CD8-positive, alpha-beta memory T cell (primary cell): Measurements from ENCODE around the gene CD300LB. TPM values are rescaled to one million over a fixed set of nuclear protein-coding genes. Genes with fewer than 3 reads are reported as not detected.

Experiments
- CTCF ChIA-PET: fragments of 350-600 bp; sonication (Branson Sonifier 250); formaldehyde crosslinking; loops from one replicate; lab custom pipeline; 2021; ENCODE audit warnings: antibody characterized with exemption; lab: Charles Lee
- POLR2A ChIA-PET: fragments of 350-600 bp; sonication (Branson Sonifier 250); formaldehyde crosslinking; loops from one replicate; lab custom pipeline; 2021; ENCODE audit warnings: antibody characterized with exemption; lab: Charles Lee
- DNase-seq, 5 donors: peaks; one replicate each; pipeline versions ENCODE4 v3.0.0 to v3.0.0-alpha.2; 2020 to 2022; ENCODE audit warnings: mixed read lengths in 1 of 5
- H3K27ac ChIP-seq: one replicate; pipeline ENCODE4 v1.7.0; 2013; ENCODE audit warnings: low read depth, mild to moderate bottlenecking, low read length, moderate library complexity
- H3K27me3 ChIP-seq: 2 replicates; pipeline ENCODE4 v1.7.0; 2013; ENCODE audit warnings: low read length, mild to moderate bottlenecking; ENCODE audit not compliant: insufficient read depth, poor library complexity, severe bottlenecking
- H3K36me3 ChIP-seq: 2 replicates; pipeline ENCODE4 v1.7.0; 2013; ENCODE audit warnings: mild to moderate bottlenecking, low read length, moderate library complexity; ENCODE audit not compliant: insufficient read depth
- H3K4me1 ChIP-seq: 2 replicates; pipeline ENCODE4 v1.7.0; 2013; ENCODE audit warnings: mild to moderate bottlenecking, low read length, moderate library complexity; ENCODE audit not compliant: insufficient read depth
- H3K4me3 ChIP-seq: 2 replicates; pipeline ENCODE4 v1.7.0; 2013; ENCODE audit warnings: mild to moderate bottlenecking, low read length
- H3K9me3 ChIP-seq: 2 replicates; pipeline ENCODE4 v1.7.0; 2013; ENCODE audit warnings: mild to moderate bottlenecking, low read length
- H3K27ac Mint-ChIP-seq, 8 donors: one replicate each; pipeline ENCODE4 v1.8.0; 2020 to 2021; ENCODE audit warnings: mixed read lengths in 8 of 8, mild to moderate bottlenecking in 6 of 8, inconsistent platforms in 3 of 8, moderate library complexity in 3 of 8
- H3K27me3 Mint-ChIP-seq, 2 donors: one replicate each; pipeline ENCODE4 v1.8.0; 2020 to 2021; ENCODE audit warnings: mixed read lengths in 2 of 2, mild to moderate bottlenecking in 1 of 2, moderate library complexity in 1 of 2
- H3K36me3 Mint-ChIP-seq, 3 donors: one replicate each; pipeline ENCODE4 v1.8.0; 2020 to 2021; ENCODE audit warnings: mixed read lengths in 3 of 3, inconsistent platforms in 1 of 3, mild to moderate bottlenecking in 1 of 3
- H3K4me1 Mint-ChIP-seq, 3 donors: one replicate each; pipeline ENCODE4 v1.8.0; 2020 to 2021; ENCODE audit warnings: mixed read lengths in 3 of 3, inconsistent platforms in 1 of 3, mild to moderate bottlenecking in 1 of 3
- H3K4me3 Mint-ChIP-seq, 7 donors: one replicate each; pipeline ENCODE4 v1.8.0; 2020 to 2021; ENCODE audit warnings: mixed read lengths in 7 of 7, mild to moderate bottlenecking in 6 of 7, moderate library complexity in 4 of 7, inconsistent platforms in 2 of 7
- H3K9me3 Mint-ChIP-seq, 5 donors: one replicate each; pipeline ENCODE4 v1.8.0; 2020 to 2022; ENCODE audit warnings: mixed read lengths in 5 of 5, mild to moderate bottlenecking in 3 of 5, moderate library complexity in 2 of 5, inconsistent platforms in 1 of 5
- polyA plus RNA-seq: library from polyadenylated mRNA; unstranded; fragments of 300-500 nt; fragmentation: Illumina TruSeq; gene quantifications from one replicate; pipeline ENCODE4 v1.2.3, GENCODE V29; 2021
- total RNA-seq, 2 experiments: library from RNA; stranded (reverse); gene quantifications; one replicate each; pipeline ENCODE4 v1.2.3, GENCODE V29; 2021

CD300LB gene
- total and polyA plus RNA-seq, 3 experiments from 2014 or later = 0.11 TPM; not detected in 2

- H3K36me3 ChIP-seq = peaks cover 13% of the 10 kb centered on the region
- peak overlapping the region; percentile 49 to 94 (median 73) for H3K4me3 Mint-ChIP-seq
- H3K9me3 Mint-ChIP-seq = peaks cover 0 to 12% (median 5%) of the 10 kb centered on the region in 5 donors
- ChIA-PET CTCF (interaction anchor here (4.1 kb wide), 1 partner anchor 16 kb away, joined by 28 read pairs; no protein-coding TSS in a partner anchor), POLR2A (no interaction called here)
- no peak for DNase-seq
- H3K9me3 ChIP-seq = peaks cover 8% of the 10 kb centered on the region
- H3K4me1 ChIP-seq = peaks cover 54% of the 10 kb centered on the region
- peak overlapping the region; percentile 72 to 99 (median 92) for H3K27ac Mint-ChIP-seq
- peaks cover 80 to 88% (median 85%) of the 10 kb centered on the region in 3 donors for H3K4me1 Mint-ChIP-seq
- H3K27ac ChIP-seq = no peak overlapping the region
- peaks cover 10 to 52% (median 18%) of the 10 kb centered on the region in 3 donors for H3K36me3 Mint-ChIP-seq
- no peak overlapping the region for H3K4me3 ChIP-seq
- H3K27me3 ChIP-seq = no peaks in the 10 kb centered on the region
- no peaks in the 10 kb centered on the region for H3K27me3 Mint-ChIP-seq
These were observed 58.0 kb downstream of the CD300LB start for GRCh38 chr17:74473294-74473693.

DNA sequence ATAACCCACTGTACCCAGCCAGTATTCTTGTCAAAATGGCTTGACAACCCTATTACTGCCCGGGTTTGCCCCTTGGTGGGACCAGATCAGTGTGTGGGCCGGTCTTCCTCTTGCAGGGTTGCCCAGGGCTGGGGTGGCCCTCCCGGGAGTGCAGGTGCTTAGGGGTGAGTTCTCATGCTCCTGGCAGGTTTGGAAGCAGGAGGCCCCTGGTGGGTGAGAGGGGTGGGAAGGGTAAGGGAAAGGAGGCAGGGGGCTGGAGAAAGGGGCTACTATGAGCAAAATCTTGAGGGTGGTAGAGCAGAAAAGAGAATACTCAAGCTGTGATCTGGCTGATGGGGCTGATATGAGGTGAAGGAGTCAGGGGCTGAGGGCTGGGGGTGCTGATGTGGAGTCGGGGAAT is 58.4 kb downstream of the CD300LB start:
- Mint-ChIP-seq H3K27ac (peak overlapping the region; percentile 23 to 96 (median 72)), H3K4me1 (peaks cover 76 to 84% (median 81%) of the 10 kb centered on the region in 3 donors), H3K36me3 (peaks cover 10 to 50% (median 18%) of the 10 kb centered on the region in 3 donors), H3K9me3 (peaks cover 0 to 12% (median 5%) of the 10 kb centered on the region in 5 donors), H3K4me3 (peak overlapping the region in 5 of 7 donors; percentile 30 to 79 (median 73)), H3K27me3 (no peaks in the 10 kb centered on the region)
- Histone ChIP-seq H3K4me3 (no peak overlapping the region), H3K9me3 (peaks cover 8% of the 10 kb centered on the region), H3K36me3 (peaks cover 13% of the 10 kb centered on the region), H3K27ac (no peak overlapping the region), H3K27me3 (no peaks in the 10 kb centered on the region), H3K4me1 (peaks cover 50% of the 10 kb centered on the region)
- ChIA-PET POLR2A (no interaction called here), CTCF (interaction anchor here (1.5 to 4.1 kb wide), 2 partner anchors 12 to 16 kb away, joined by 3 to 28 read pairs; no protein-coding TSS in a partner anchor)
- DNase-seq = no peak

DNA sequence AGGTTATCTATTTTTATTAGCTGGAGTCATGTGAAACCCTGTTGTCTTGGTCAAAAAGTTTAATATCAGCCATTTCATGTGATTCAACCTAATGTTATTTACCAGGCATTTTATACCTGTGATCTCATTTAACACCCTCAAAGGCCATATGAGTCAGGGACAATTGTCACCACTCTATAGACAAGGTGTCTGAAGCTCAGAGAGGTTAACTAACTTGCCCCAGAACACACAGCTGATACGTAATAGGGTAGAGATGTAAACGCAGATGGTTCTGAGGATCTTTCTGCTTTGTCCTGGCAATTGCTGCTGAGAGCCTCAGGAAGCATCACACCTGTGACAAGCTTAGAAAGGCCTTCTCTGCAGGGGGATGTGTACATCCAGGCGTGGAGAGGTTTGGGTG is 59.9 kb downstream of the CD300LB start:
- H3K4me3 ChIP-seq = no peak overlapping the region
- peaks cover 45% of the 10 kb centered on the region for H3K4me1 ChIP-seq
- ChIA-PET CTCF (interaction anchor here (1.4 to 4.1 kb wide), 3 partner anchors 10 to 16 kb away, joined by 3 to 28 read pairs (median 6); no protein-coding TSS in a partner anchor), POLR2A (no interaction called here)
- Mint-ChIP-seq H3K4me1 (peaks cover 64 to 84% (median 73%) of the 10 kb centered on the region in 3 donors), H3K27me3 (no peaks in the 10 kb centered on the region), H3K27ac (peak overlapping the region; percentile 41 to 96 (median 74)), H3K9me3 (peaks cover 0 to 9% (median 5%) of the 10 kb centered on the region in 5 donors), H3K36me3 (peaks cover 10 to 44% (median 13%) of the 10 kb centered on the region in 3 donors), H3K4me3 (peak overlapping the region in 6 of 7 donors; percentile 0 to 83 (median 64))
- DNase-seq = no peak
- no peak overlapping the region for H3K27ac ChIP-seq
- H3K27me3 ChIP-seq = no peaks in the 10 kb centered on the region
- peaks cover 8% of the 10 kb centered on the region for H3K9me3 ChIP-seq
- H3K36me3 ChIP-seq = peaks cover 13% of the 10 kb centered on the region

Other genes with a start within 250 kb of the CD300LB start
- gene KIF19, start 205.2 kb downstream of the CD300LB start, total RNA-seq = under 1 TPM; 0.20 to 0.24 TPM
- 3.4 TPM for gene KIF19, start 205.2 kb downstream of the CD300LB start, polyA plus RNA-seq
- gene BTBD17, start 169.6 kb downstream of the CD300LB start, total RNA-seq = not detected
- not detected for gene BTBD17, start 169.6 kb downstream of the CD300LB start, polyA plus RNA-seq
- not detected for gene GPR142, start 164.0 kb downstream of the CD300LB start, total RNA-seq
- not detected for gene GPR142, start 164.0 kb downstream of the CD300LB start, polyA plus RNA-seq
- under 1 TPM in 1 of 2 experiments, not detected in 1; 0.27 TPM for gene GPRC5C, start 99.4 kb downstream of the CD300LB start, total RNA-seq
- gene GPRC5C, start 99.4 kb downstream of the CD300LB start, polyA plus RNA-seq = not detected
- gene CD300A, start 64.8 kb downstream of the CD300LB start, total RNA-seq = 1 to 10 TPM; 3.1 to 3.8 TPM
- gene CD300A, start 64.8 kb downstream of the CD300LB start, polyA plus RNA-seq = 121 TPM
- gene CD300C, start 14.6 kb upstream of the CD300LB start, total RNA-seq = under 1 TPM in 1 of 2 experiments, not detected in 1; 0.20 TPM
- gene CD300C, start 14.6 kb upstream of the CD300LB start, polyA plus RNA-seq = not detected
- not detected for gene CD300H, start 36.0 kb upstream of the CD300LB start, total RNA-seq
- gene CD300H, start 36.0 kb upstream of the CD300LB start, polyA plus RNA-seq = not detected
- gene CD300LD, start 60.8 kb upstream of the CD300LB start, total RNA-seq = not detected
- gene CD300LD, start 60.8 kb upstream of the CD300LB start, polyA plus RNA-seq = not detected
- not detected for gene CD300E, start 92.3 kb upstream of the CD300LB start, total RNA-seq
- gene CD300E, start 92.3 kb upstream of the CD300LB start, polyA plus RNA-seq = not detected
- gene CD300LF, start 181.4 kb upstream of the CD300LB start, total RNA-seq = not detected
- gene CD300LF, start 181.4 kb upstream of the CD300LB start, polyA plus RNA-seq = not detected
- 1 to 10 TPM; 5.8 to 6.0 TPM for gene RAB37, start 205.8 kb upstream of the CD300LB start, total RNA-seq
- gene RAB37, start 205.8 kb upstream of the CD300LB start, polyA plus RNA-seq = 125 TPM
- 100 to 1,000 TPM; 131 to 133 TPM for gene NHERF1, start 217.2 kb upstream of the CD300LB start, total RNA-seq
- gene NHERF1, start 217.2 kb upstream of the CD300LB start, polyA plus RNA-seq = 674 TPM
- 10 to 100 TPM; 42.7 to 44.5 TPM for gene NAT9, start 244.9 kb upstream of the CD300LB start, total RNA-seq
- 17.1 TPM for gene NAT9, start 244.9 kb upstream of the CD300LB start, polyA plus RNA-seq